GM12878 (cell line): ENCODE measurements around the gene PM20D2. TPM values are rescaled to one million over a fixed set of nuclear protein-coding genes. Genes with fewer than 3 reads are reported as not detected.

Source experiments
- BCL3 ChIP-seq: IDR thresholded peaks from 2 replicates; pipeline ENCODE4 v1.6.1; 2011; ENCODE audit warnings: borderline replicate concordance, low read depth, mild to moderate bottlenecking, moderate library complexity, low read length; ENCODE audit not compliant: insufficient read depth, poor library complexity, severe bottlenecking
- BMI1 ChIP-seq: fragments of 450-650 bp; IDR thresholded peaks from 2 replicates; pipeline ENCODE4 v1.6.1; 2016; ENCODE audit warnings: mild to moderate bottlenecking, moderate library complexity, borderline replicate concordance
- CHD1 ChIP-seq: IDR thresholded peaks from 2 replicates; pipeline ENCODE4 v1.6.1; 2012; ENCODE audit warnings: low read depth, low read length, improper control_type of control experiment
- CHD4 ChIP-seq: fragments of 200-600 bp; sonication (generic); IDR thresholded peaks from 2 replicates; pipeline ENCODE4 v1.6.1; 2016; ENCODE audit warnings: mild to moderate bottlenecking
- CREB1 ChIP-seq: IDR thresholded peaks from 2 replicates; pipeline ENCODE4 v1.6.1; 2012; ENCODE audit warnings: low read depth, mild to moderate bottlenecking, inconsistent platforms
- DPF2 ChIP-seq: fragments of 450-650 bp; IDR thresholded peaks from 2 replicates; pipeline ENCODE4 v1.6.1; 2017; ENCODE audit warnings: mild to moderate bottlenecking
- EED ChIP-seq: sonication (generic); IDR thresholded peaks from 2 replicates; pipeline ENCODE4 v1.6.1; 2016; ENCODE audit warnings: antibody characterized with exemption, low read depth
- HCFC1 ChIP-seq: fragments of 150-350 bp; IDR thresholded peaks from 2 replicates; pipeline ENCODE4 v1.6.1; 2014; ENCODE audit warnings: low read length
- HDAC2 ChIP-seq: fragments of 200-600 bp; sonication (generic); IDR thresholded peaks from 2 replicates; pipeline ENCODE4 v1.6.1; 2017
- HDAC6 ChIP-seq: fragments of 200-600 bp; sonication (generic); IDR thresholded peaks from one replicate; pipeline ENCODE4 v1.8.0; 2017; ENCODE audit warnings: antibody characterized with exemption; ENCODE audit not compliant: unreplicated experiment
- IKZF1 ChIP-seq: fragments of 450-650 bp; conservative IDR thresholded peaks from 2 replicates; pipeline ENCODE4 v1.6.1; 2017; ENCODE audit warnings: antibody characterized with exemption, mild to moderate bottlenecking
- LARP7 ChIP-seq: fragments of 450-650 bp; IDR thresholded peaks from 2 replicates; pipeline ENCODE4 v1.6.1; 2017; ENCODE audit warnings: mild to moderate bottlenecking
- MEF2B ChIP-seq: fragments of 450-650 bp; IDR thresholded peaks from 2 replicates; pipeline ENCODE4 v1.6.1; 2018; ENCODE audit warnings: mild to moderate bottlenecking, moderate library complexity; ENCODE audit not compliant: partially characterized antibody, poor library complexity, severe bottlenecking
- NFYB ChIP-seq: IDR thresholded peaks from 2 replicates; pipeline ENCODE4 v1.6.1; 2011; ENCODE audit warnings: low read depth, mild to moderate bottlenecking, low read length, improper control_type of control experiment, moderate library complexity; ENCODE audit not compliant: insufficient read depth
- NR2C1 ChIP-seq: fragments of 450-650 bp; IDR thresholded peaks from 2 replicates; pipeline ENCODE4 v1.6.1; 2017; ENCODE audit warnings: antibody characterized with exemption, mild to moderate bottlenecking, moderate library complexity
- POLR2AphosphoS2 ChIP-seq: IDR thresholded peaks from 2 replicates; pipeline ENCODE4 v1.6.1; 2011; ENCODE audit warnings: low read depth, mild to moderate bottlenecking, low read length, improper control_type of control experiment, moderate library complexity
- SKIL ChIP-seq: fragments of 450-650 bp; IDR thresholded peaks from 2 replicates; pipeline ENCODE4 v1.6.1; 2017; ENCODE audit warnings: mild to moderate bottlenecking, low read depth, inconsistent platforms; ENCODE audit not compliant: poor library complexity, severe bottlenecking
- STAT3 ChIP-seq: IDR thresholded peaks from 2 replicates; pipeline ENCODE4 v1.6.1; 2011; ENCODE audit warnings: low read depth, low read length, improper control_type of control experiment
- ZBED1 ChIP-seq: IDR thresholded peaks from 2 replicates; pipeline ENCODE4 v1.6.1; 2016; ENCODE audit warnings: borderline replicate concordance
- polyA plus RNA-seq, 11 experiments: library from polyadenylated mRNA; depleted of rRNA in 4 of 11; unstranded in 6 of 11; stranded (reverse) in 5 of 11; fragments of >200 nt; fragmentation: Nextera tagmentation in 4 of 11; fragmentation: Illumina TruSeq in 1 of 11; extraction: Ambion mirVana in 4 of 11; extraction: Trizol in 1 of 11; gene quantifications; 1 replicate in 1 of 11; 2 replicates in 10 of 11; pipeline versions ENCODE4 v1.2.1 to v1.2.3, GENCODE V29; 2011 to 2016; ENCODE audit warnings: inconsistent platforms in 2 of 11, missing spikeins in 2 of 11, low read depth in 1 of 11
- total RNA-seq, 4 experiments: library from RNA; depleted of rRNA in 3 of 4; stranded (reverse); fragments of >200 nt in 3 of 4; fragmentation: Illumina TruSeq in 1 of 4; extraction: Trizol in 1 of 4; gene quantifications; 2 replicates each; pipeline versions ENCODE4 v1.2.1 to v1.2.3, GENCODE V29; 2013 to 2021
- TF ChIP-seq, protein P1 (sequence below): fragments of 450-650 bp; IDR thresholded peaks from 2 replicates; pipeline ENCODE4 v1.6.1; 2016; ENCODE audit warnings: mild to moderate bottlenecking
- TF ChIP-seq, protein P2 (sequence below): fragments of 150-350 bp; IDR thresholded peaks from 2 replicates; pipeline ENCODE4 v1.6.1; 2016; ENCODE audit warnings: low read depth, low read length

Gene PM20D2
- total and polyA plus RNA-seq, 10 of the 15 experiments (the other 5 are each of a cell fraction or from before 2014, with no cell fraction given), result 7.8 to 23.6 (median 15.7) TPM

- TF ChIP-seq SKIL, result peak; percentile 60
- no peak for TF ChIP-seq DPF2
- TF ChIP-seq EED, result no peak
- no peak for TF ChIP-seq HCFC1
- no peak for TF ChIP-seq HDAC2
- no peak for TF ChIP-seq HDAC6
- no peak for TF ChIP-seq CHD1
- no peak for TF ChIP-seq IKZF1
- no peak for TF ChIP-seq NR2C1
- TF ChIP-seq ZBED1, result no peak
- no peak for TF ChIP-seq BCL3
- no peak for TF ChIP-seq POLR2AphosphoS2
- TF ChIP-seq NFYB, result no peak
- TF ChIP-seq LARP7, result no peak
- TF ChIP-seq BMI1, result no peak
- TF ChIP-seq, protein P1, sequence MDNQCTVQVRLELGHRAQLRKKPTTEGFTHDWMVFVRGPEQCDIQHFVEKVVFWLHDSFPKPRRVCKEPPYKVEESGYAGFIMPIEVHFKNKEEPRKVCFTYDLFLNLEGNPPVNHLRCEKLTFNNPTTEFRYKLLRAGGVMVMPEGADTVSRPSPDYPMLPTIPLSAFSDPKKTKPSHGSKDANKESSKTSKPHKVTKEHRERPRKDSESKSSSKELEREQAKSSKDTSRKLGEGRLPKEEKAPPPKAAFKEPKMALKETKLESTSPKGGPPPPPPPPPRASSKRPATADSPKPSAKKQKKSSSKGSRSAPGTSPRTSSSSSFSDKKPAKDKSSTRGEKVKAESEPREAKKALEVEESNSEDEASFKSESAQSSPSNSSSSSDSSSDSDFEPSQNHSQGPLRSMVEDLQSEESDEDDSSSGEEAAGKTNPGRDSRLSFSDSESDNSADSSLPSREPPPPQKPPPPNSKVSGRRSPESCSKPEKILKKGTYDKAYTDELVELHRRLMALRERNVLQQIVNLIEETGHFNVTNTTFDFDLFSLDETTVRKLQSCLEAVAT, result no peak
- TF ChIP-seq STAT3, result no peak
- TF ChIP-seq MEF2B, result no peak
- TF ChIP-seq, protein P2, sequence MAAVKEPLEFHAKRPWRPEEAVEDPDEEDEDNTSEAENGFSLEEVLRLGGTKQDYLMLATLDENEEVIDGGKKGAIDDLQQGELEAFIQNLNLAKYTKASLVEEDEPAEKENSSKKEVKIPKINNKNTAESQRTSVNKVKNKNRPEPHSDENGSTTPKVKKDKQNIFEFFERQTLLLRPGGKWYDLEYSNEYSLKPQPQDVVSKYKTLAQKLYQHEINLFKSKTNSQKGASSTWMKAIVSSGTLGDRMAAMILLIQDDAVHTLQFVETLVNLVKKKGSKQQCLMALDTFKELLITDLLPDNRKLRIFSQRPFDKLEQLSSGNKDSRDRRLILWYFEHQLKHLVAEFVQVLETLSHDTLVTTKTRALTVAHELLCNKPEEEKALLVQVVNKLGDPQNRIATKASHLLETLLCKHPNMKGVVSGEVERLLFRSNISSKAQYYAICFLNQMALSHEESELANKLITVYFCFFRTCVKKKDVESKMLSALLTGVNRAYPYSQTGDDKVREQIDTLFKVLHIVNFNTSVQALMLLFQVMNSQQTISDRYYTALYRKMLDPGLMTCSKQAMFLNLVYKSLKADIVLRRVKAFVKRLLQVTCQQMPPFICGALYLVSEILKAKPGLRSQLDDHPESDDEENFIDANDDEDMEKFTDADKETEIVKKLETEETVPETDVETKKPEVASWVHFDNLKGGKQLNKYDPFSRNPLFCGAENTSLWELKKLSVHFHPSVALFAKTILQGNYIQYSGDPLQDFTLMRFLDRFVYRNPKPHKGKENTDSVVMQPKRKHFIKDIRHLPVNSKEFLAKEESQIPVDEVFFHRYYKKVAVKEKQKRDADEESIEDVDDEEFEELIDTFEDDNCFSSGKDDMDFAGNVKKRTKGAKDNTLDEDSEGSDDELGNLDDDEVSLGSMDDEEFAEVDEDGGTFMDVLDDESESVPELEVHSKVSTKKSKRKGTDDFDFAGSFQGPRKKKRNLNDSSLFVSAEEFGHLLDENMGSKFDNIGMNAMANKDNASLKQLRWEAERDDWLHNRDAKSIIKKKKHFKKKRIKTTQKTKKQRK, result no peak
- 0 out of 2 replicates have a peak, but pooled peaks have one; percentile 37 for TF ChIP-seq CREB1
- TF ChIP-seq CHD4, result no peak
Measured at GRCh38 chr6:89144354-89144906, 1.4 kb upstream of the PM20D2 start (continued).
